IMR-90 (cell line): ENCODE measurements around the gene SRSF12.

ENCODE experiments used
- POLR2A ChIP-seq: IDR thresholded peaks from 2 replicates; pipeline ENCODE4 v1.6.1; 2012; ENCODE audit warnings: mild to moderate bottlenecking, low read depth, low read length
- TF ChIP-seq, protein P1 (sequence below): conservative IDR thresholded peaks from 2 replicates; pipeline ENCODE4 v1.5.1; 2012; ENCODE audit warnings: mild to moderate bottlenecking, low read depth, low read length, improper control_type of control experiment

- TF ChIP-seq, protein P1, sequence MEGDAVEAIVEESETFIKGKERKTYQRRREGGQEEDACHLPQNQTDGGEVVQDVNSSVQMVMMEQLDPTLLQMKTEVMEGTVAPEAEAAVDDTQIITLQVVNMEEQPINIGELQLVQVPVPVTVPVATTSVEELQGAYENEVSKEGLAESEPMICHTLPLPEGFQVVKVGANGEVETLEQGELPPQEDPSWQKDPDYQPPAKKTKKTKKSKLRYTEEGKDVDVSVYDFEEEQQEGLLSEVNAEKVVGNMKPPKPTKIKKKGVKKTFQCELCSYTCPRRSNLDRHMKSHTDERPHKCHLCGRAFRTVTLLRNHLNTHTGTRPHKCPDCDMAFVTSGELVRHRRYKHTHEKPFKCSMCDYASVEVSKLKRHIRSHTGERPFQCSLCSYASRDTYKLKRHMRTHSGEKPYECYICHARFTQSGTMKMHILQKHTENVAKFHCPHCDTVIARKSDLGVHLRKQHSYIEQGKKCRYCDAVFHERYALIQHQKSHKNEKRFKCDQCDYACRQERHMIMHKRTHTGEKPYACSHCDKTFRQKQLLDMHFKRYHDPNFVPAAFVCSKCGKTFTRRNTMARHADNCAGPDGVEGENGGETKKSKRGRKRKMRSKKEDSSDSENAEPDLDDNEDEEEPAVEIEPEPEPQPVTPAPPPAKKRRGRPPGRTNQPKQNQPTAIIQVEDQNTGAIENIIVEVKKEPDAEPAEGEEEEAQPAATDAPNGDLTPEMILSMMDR = no peak
- no peak for TF ChIP-seq POLR2A
Observed at GRCh38 chr6:89145091-89145955, 27.5 kb upstream of the SRSF12 start.
